ENCODE results near the gene MBD3L2.

DNA sequence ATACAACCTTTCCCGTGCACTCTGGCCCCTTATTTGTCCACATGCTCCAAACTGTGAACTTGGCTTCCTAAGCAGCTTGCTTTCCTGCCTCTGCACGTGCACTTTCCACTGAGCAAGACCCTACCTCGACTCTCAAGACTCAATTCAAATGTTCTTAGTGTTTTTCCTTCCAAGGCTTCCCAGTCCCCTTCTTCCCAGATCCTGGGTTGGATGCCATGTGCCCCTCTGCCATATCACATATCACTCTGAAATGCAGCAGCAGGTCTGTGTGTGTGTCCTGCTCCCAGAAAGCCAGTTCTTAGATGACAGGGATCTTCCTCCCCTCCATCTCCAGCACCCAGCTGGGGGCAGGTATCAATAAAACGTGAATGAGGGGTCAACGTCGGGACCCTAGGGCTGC lies 23.4 kb downstream of the MBD3L2 start:
- TF ChIP-seq, protein P1, sequence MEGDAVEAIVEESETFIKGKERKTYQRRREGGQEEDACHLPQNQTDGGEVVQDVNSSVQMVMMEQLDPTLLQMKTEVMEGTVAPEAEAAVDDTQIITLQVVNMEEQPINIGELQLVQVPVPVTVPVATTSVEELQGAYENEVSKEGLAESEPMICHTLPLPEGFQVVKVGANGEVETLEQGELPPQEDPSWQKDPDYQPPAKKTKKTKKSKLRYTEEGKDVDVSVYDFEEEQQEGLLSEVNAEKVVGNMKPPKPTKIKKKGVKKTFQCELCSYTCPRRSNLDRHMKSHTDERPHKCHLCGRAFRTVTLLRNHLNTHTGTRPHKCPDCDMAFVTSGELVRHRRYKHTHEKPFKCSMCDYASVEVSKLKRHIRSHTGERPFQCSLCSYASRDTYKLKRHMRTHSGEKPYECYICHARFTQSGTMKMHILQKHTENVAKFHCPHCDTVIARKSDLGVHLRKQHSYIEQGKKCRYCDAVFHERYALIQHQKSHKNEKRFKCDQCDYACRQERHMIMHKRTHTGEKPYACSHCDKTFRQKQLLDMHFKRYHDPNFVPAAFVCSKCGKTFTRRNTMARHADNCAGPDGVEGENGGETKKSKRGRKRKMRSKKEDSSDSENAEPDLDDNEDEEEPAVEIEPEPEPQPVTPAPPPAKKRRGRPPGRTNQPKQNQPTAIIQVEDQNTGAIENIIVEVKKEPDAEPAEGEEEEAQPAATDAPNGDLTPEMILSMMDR (IDR thresholded peaks at IDR 0.05): no peak
- TF ChIP-seq TEAD4 (CRISPR knock-in tag; IDR thresholded peaks at IDR 0.05) (no peak), NFYB (CRISPR knock-in tag; conservative IDR thresholded peaks at IDR 0.05; ENCODE audit: low read depth) (no peak), JUN (CRISPR knock-in tag; IDR thresholded peaks at IDR 0.05) (no peak)
- TF ChIP-seq, protein P2, sequence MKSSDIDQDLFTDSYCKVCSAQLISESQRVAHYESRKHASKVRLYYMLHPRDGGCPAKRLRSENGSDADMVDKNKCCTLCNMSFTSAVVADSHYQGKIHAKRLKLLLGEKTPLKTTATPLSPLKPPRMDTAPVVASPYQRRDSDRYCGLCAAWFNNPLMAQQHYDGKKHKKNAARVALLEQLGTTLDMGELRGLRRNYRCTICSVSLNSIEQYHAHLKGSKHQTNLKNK (CRISPR knock-in tag; IDR thresholded peaks at IDR 0.05): no peak
